Measurements from ENCODE around the gene AMBRA1. TPM values are rescaled to one million over a fixed set of nuclear protein-coding genes. Genes with fewer than 3 reads are reported as not detected.

The AMBRA1 gene
- total and polyA plus RNA-seq, 8 donors, result 6.8 to 18.7 (median 11.1) TPM

DNA sequence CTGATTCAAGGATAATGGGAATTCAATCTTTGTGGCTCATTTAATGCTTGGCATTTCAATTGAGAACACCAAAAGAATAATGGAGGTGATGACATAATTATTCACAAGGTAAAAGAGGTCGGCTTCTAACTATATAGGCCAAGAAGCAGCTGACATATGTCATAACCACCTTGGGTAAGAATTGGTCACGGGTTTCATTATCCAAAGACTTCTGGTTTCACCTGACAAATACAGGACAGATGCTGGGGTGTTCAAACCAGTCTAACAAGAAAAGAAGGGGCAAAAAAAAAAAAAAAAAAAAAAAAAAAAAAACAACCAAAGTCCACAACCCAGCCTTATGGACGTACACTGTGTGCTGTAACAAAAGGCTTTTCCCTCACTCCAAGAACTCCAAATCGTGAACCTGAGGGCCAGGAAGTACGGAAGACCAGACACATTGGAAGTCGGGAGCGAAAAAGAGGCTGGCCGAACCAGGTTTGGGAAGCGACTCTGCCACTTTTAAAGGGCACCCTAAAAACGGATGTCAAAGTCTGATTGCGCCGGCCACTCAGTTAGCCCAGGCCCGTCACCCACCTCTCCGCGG lies 22.8 kb upstream of the AMBRA1 start:
- peak in 2 of 4 donors; percentile 7 to 42 for ATAC-seq
- Histone ChIP-seq H3K27ac (peak overlapping the region; percentile 89 to 98 (median 94)), H3K36me3 (peaks cover 0 to 8% (median 0%) of the 10 kb centered on the region in 3 donors), H3K4me1 (peaks cover 0 to 36% (median 0%) of the 10 kb centered on the region in 3 donors), H3K9me3 (no peaks in the 10 kb centered on the region), H3K4me3 (peak overlapping the region; percentile 83 to 99 (median 97)), H3K27me3 (no peaks in the 10 kb centered on the region)
- intact Hi-C loops (cut with DNase I), result loop anchor here in 1 of 3 donors (5.0 kb wide), 1 partner anchor 129 kb away; no protein-coding TSS in a partner anchor
- WGBS, 2 donors, result 1% methylated on average over 15 of the region's 15 CpGs
- no peak for FAIRE-seq
- TF ChIP-seq, protein P1, sequence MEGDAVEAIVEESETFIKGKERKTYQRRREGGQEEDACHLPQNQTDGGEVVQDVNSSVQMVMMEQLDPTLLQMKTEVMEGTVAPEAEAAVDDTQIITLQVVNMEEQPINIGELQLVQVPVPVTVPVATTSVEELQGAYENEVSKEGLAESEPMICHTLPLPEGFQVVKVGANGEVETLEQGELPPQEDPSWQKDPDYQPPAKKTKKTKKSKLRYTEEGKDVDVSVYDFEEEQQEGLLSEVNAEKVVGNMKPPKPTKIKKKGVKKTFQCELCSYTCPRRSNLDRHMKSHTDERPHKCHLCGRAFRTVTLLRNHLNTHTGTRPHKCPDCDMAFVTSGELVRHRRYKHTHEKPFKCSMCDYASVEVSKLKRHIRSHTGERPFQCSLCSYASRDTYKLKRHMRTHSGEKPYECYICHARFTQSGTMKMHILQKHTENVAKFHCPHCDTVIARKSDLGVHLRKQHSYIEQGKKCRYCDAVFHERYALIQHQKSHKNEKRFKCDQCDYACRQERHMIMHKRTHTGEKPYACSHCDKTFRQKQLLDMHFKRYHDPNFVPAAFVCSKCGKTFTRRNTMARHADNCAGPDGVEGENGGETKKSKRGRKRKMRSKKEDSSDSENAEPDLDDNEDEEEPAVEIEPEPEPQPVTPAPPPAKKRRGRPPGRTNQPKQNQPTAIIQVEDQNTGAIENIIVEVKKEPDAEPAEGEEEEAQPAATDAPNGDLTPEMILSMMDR (IDR thresholded peaks at IDR 0.05), result no peak
- DNase-seq, result no peak

DNA sequence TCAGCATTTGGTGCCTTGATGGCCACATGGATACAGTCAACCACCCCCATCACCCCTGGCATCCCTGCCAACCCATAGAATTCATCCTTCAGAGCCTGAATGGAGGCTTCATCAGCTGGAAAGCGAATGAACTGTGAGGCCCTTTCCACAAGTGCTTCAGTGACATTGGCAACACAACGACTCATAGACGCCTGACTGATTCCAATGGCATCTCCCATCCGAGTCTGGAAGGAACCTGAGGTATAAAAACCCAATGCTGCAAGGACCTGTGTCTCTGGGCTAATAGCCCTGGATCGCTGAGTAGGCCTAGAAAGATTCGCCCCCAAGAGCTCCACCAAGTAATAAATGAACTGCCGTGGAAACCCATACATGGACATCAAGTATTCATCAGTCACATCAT lies 21.9 kb upstream of the AMBRA1 start:
- 93 to 97% methylated on average over 7 of the region's 7 CpGs for WGBS, 2 donors
- peaks cover 0 to 36% (median 0%) of the 10 kb centered on the region in 3 donors for H3K4me1 ChIP-seq
- no peaks in the 10 kb centered on the region for H3K9me3 ChIP-seq
- FAIRE-seq (no peak), DNase-seq (no peak), ATAC-seq (no peak)
- H3K27me3 ChIP-seq, result no peaks in the 10 kb centered on the region
- H3K36me3 ChIP-seq, result no peaks in the 10 kb centered on the region
- intact Hi-C loops (cut with DNase I), result loop anchor here in 1 of 3 donors (5.0 kb wide), 1 partner anchor 128 kb away; no protein-coding TSS in a partner anchor
- TF ChIP-seq, protein P1 (IDR thresholded peaks at IDR 0.05), result no peak
- peak overlapping the region in 1 of 4 donors; percentile 98 for H3K4me3 ChIP-seq
- no peak overlapping the region for H3K27ac ChIP-seq

GRCh38 chr11:46612326-46612725 lies 18.5 kb upstream of the AMBRA1 start:
- Histone ChIP-seq H3K27me3 (no peaks in the 10 kb centered on the region), H3K9me3 (no peaks in the 10 kb centered on the region), H3K27ac (no peak overlapping the region), H3K4me1 (peaks cover 0 to 23% (median 0%) of the 10 kb centered on the region in 3 donors), H3K4me3 (no peak overlapping the region), H3K36me3 (no peaks in the 10 kb centered on the region)
- ATAC-seq (no peak), FAIRE-seq (no peak), DNase-seq (no peak)
- intact Hi-C loops (cut with DNase I), result no loop called here
- TF ChIP-seq, protein P1 (IDR thresholded peaks at IDR 0.05), result no peak
- WGBS, 2 donors, result 88 to 92% methylated on average over 2 of the region's 2 CpGs

- no peaks in the 10 kb centered on the region for H3K36me3 ChIP-seq
- TF ChIP-seq, protein P1 (IDR thresholded peaks at IDR 0.05), result no peak
- DNase-seq (no peak), FAIRE-seq (no peak), ATAC-seq (no peak)
- no peak overlapping the region for H3K4me3 ChIP-seq
- 48 to 66% methylated on average over 5 of the region's 5 CpGs for WGBS, 2 donors
- H3K27ac ChIP-seq, result no peak overlapping the region
- intact Hi-C loops (cut with DNase I), result no loop called here
- H3K4me1 ChIP-seq, result peaks cover 0 to 23% (median 0%) of the 10 kb centered on the region in 3 donors
- H3K27me3 ChIP-seq, result no peaks in the 10 kb centered on the region
- no peaks in the 10 kb centered on the region for H3K9me3 ChIP-seq
Observed at GRCh38 chr11:46611526-46612304, 17.9 kb upstream of the AMBRA1 start.

Data from pancreas (tissue), 10 donors.